ENCODE data around the gene ICA1.

Gene ICA1

GRCh38 chr7:8160779-8161345 is 101.1 kb downstream of the ICA1 start:
- no peak for DNase-seq (ENCODE audit: low read depth in 2 of 2)

DNA sequence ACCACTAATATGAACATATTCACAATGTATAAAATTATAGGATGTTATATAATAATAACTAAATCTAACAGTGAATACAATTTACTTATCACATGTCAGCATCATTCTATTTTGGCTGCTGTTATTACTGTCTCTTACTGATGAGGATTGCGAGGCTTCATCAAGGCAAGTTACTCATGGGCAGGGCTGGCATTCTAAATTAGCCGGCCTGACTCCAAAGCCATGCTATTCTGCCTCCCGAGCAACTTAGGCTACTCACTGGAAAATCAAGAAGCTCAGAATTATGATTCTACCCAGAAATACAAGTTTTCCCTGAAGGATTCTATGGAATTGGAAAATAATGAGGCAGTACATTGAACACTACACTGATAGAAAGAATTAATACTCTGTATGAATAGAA is 101.7 kb downstream of the ICA1 start:
- no peak for DNase-seq (ENCODE audit: low read depth in 2 of 2)

GRCh38 chr7:8159595-8159994 is 102.4 kb downstream of the ICA1 start:
- DNase-seq (ENCODE audit: low read depth in 2 of 2) = no peak

DNA sequence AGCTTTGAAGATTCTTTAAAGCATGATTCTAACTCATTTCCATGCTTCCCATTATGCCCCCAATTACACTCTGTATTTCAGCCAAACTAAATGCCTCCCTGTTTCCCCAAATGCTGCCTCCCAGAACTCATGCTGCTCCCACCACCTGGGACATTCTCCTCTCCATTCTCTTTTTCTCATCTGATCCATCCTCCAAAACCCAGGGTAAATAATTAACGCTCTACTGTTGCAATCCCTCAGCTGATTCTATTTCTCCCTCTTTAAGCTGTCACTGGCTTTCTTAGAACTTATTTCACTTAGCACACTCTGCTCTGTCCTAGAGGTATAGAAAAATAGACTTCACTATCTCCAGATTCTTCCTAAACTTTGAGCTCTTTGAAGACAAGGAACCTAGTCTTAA is 104.7 kb downstream of the ICA1 start:
- DNase-seq (ENCODE audit: low read depth in 2 of 2) = no peak

- DNase-seq (ENCODE audit: low read depth in 2 of 2) = no peak
These were observed 106.1 kb downstream of the ICA1 start for GRCh38 chr7:8155836-8156235.

DNA sequence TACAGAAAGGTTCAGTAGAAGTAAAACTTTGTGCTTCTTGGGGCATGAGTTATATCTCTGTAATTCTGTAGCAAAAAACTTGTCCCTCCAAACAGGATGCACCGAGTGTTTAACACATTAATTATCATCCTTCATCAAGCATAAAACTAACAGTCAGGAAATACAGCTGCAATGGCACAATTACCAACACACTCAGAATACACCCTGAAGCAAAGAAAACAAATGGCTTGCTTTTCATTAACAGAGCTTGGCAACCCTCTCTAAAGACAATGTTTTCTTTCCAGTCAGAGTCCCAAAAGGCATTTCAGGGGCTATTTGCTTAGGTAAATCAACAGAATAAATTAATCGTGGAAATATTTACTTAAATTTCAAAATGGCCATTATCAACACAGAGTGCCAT is 107.7 kb downstream of the ICA1 start:
- no peak for DNase-seq (ENCODE audit: low read depth in 2 of 2)

DNA sequence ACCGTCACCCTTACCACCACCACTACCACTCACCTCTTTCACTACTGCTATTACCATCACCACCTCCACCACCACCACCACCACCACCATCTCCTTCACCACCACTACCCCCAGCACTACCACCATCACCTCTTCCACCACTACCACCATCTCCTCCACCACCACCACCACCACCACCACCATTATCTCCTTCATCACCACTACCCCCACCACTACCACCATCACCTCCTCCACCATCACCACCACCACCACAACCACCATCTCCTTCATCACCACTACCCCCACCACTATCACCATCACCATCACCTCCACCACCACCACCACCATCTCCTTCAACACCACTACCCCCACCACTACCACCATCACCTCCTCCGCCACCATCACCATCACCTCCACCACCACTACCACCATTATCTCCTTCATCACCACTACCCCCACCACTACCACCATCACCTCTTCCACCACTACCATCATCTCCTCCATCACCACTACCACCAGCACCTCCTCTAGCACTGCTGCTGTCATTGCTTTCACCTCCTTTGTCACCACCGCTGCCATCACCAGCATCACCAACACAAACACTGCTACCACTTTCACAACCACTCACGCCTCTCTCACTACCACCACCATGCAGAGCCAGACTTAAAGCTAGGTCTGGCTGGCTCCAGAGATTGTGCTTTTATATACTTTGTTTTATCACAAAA is 109.3 kb downstream of the ICA1 start:
- no peak for DNase-seq (ENCODE audit: low read depth in 2 of 2)

DNA sequence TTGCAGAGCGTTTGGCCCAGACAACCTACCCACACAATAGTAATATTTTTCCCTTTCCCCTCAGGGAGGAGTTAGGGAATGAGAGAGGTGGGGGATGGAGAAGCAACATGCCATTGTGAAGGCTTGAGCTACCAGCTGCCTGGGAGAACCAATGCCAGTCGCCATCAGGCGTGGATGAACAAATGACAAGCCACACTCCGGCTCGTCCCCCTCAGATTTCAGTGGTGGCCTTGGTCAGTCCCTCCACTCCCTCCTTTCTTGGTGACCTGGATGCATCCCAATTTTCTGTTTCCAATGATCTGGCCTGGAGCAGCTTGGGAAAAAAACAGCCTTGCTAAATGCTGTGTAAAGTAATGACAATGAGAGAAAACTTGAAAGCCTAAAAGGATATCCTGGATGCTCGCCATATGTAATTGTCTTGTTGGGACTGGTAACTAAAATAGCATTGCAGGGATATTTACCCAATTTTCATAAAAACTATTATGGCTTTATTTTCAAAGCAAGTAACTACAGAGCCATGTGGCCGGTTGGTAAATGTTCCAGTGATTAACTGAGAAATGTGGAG is 110.7 kb downstream of the ICA1 start:
- DNase-seq (ENCODE audit: low read depth in 2 of 2) = no peak

DNA sequence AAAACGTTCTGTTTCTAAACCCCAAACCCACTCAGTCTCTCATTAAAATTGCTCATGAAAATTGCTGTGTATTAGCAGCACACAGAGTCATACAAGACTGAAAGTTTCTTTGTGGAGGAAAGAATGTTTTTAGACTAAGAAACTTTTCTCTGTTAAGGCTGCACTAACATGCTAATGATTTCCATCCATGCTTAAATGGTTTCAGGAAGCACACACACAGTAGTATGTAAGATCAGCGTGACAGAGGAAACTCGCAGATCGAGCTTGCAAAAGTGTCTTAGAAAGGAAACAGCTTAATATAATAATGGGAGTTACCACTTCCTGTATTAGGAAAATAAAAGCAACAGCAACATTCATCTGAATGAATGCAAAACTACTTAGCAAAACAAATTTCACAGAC is 112.7 kb downstream of the ICA1 start:
- no peak for DNase-seq (ENCODE audit: low read depth in 2 of 2)

- no peak for DNase-seq (ENCODE audit: low read depth in 2 of 2)
These were observed 114.1 kb downstream of the ICA1 start for GRCh38 chr7:8147760-8148463.

GRCh38 chr7:8146788-8147413 is 115.1 kb downstream of the ICA1 start:
- no peak for DNase-seq (ENCODE audit: low read depth in 2 of 2)

DNA sequence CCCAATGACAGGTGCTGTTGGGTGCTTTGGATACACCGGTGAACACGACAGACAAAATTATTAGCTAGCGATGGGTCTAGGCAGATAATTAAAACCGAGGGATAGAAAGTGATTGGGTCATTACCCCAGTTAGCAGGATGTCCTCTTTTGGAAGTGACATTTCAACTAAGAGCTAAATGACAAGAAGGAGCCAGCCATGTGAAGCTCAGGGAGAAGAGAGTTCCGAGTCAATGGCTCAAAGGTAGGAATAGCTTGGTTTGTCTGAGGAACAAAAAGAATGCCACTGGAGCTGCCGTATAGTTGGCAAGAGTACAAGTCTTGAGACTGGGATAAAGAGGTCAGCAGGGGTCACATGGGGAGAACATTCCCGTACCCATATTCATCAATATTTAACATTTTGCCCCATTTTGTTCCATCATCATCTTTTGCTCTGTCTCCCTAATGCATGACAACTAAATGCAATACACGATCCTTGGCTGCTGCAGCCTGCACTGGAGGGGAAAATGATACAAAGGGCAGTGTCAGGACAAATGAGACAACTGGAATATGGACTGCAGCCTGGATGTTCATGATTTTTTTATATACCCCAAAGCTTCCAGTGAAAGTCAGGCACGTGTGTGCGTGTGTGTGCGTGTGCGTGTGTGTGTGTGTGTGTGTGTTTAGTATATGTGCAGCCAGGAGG is 115.7 kb downstream of the ICA1 start:
- DNase-seq (ENCODE audit: low read depth in 2 of 2) = no peak

- DNase-seq (ENCODE audit: low read depth in 2 of 2) = no peak
These were observed 117.1 kb downstream of the ICA1 start for GRCh38 chr7:8144856-8145255.

DNA sequence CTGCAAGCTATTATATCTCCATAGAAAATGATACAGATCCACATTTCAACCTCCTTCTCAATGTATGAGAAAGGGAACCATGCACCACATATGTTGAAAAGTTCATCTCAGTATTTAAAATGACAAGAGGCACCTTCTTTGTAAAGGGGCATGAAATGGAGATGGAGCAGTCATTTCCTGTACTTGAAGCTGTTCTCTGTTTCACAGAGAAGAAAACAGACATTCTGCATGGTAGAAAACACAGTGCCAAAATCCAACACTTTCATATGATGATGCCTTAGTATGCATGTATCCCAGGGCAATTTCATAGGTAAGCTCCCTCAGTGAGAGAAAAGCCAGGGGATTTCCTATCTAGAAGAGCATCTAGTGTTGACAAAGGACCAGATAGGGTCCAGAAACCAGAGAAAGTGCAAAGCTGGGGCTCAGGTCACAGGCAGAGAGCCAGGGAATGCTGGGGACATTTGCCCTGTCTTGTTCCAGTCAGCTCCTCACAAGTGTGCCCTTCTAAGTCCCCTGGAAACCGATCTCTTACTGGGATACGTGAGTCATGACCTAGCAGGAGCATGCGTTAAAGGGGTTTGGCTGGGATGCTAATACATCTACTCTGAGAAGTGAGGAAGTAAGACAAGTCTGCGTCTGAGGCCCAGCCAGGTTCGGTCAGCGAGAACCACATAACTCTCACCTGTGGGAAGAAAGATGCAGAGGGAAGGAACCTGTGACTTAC is 118.7 kb downstream of the ICA1 start:
- no peak for DNase-seq (ENCODE audit: low read depth in 2 of 2)

DNA sequence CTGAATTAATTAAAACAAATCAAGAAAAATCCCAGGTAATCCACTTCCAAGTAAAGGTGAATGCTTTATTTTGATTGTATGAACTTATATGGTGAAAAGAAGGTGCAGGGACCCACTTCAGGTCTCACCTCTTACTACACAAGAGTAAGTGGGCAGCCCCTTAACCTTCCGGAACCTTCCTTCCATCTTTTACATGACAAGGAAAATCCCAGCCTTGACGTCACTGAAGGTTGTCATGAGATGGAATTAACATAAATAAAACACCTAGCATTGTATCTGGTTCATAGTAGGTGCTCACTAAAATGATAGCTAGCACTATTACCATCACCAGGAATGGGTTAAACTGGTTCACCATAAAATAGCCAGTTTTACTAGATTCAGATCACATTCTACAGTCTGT is 119.5 kb downstream of the ICA1 start:
- DNase-seq (ENCODE audit: low read depth in 2 of 2) = no peak

GRCh38 chr7:8141070-8141469 is 120.9 kb downstream of the ICA1 start:
- DNase-seq (ENCODE audit: low read depth in 2 of 2) = no peak

DNA sequence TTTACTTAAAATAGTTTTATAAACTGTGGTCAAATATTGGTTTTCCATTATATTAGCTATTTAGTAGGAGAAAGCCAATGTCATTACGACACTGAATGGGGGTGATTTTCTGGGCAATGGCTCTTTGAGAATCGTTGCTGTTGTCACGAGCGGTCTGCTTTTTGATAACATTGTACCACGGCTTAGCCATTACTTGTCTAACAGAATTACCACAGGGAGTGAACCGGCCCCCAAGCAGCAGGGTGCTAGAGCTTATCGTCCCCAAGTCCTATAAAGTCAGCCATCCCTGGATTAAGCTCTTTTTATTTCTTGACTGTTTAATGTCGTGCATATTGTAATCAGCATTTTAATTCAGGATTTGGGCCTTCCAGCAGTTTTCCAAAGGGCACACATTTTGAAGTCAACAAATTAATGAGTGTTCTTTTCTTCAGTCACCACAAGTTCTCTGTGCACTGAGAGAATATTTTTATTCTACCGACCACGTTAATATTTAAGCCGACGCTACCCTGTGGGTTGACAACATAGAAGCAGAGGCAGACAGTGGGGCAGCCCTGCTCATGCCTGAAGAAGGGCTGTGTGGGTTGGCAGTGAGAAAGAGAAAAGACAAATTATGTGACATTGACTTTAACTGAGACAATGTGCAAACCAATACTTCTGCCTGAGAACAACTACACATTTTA is 125.8 kb downstream of the ICA1 start:
- no peak for DNase-seq (ENCODE audit: low read depth in 2 of 2)

- DNase-seq (ENCODE audit: low read depth in 2 of 2) = no peak
These were observed 126.5 kb downstream of the ICA1 start for GRCh38 chr7:8135417-8135816.

GRCh38 chr7:8134089-8134733 is 127.8 kb downstream of the ICA1 start:
- no peak for DNase-seq (ENCODE audit: low read depth in 2 of 2)

DNA sequence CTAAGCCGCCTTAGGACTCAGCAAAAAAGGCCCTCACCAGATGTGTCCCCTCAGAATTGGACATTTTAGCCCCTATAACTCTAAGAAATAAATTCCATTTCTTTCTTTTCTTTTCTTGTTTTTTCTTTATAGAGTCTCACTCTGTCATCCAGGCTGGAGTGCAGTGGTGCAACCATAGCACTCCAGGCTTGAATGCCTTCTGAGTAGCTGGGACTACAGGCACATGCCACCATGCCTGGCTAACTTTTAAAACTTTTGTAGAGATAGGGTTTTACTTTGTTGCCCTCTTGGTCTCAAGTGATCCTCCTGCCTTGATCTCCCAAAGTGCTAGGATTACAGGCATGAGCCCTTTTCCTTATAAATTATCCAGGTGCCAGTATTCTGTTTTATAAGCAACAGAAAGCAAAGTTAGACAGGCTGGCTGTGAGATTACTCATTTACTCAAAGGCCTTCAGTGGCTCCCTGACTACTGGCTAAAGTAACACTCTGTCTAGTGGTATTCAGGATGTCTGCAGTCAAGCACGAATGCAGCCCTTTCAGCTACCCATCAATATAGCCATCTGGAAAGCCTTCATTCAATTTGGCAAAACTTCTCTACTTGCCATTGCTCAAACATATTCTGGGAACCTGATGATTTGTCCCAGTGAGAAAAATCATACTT is 128.6 kb downstream of the ICA1 start:
- DNase-seq (ENCODE audit: low read depth in 2 of 2) = no peak
